D721Med (cell line): ENCODE measurements around the gene ASB12.

Source experiments
- DNase-seq: peaks from one replicate; pipeline ENCODE4 v3.0.0; 2011; ENCODE audit warnings: low spot score; ENCODE audit not compliant: insufficient read length
- FAIRE-seq: peaks from 2 replicates; lab custom pipeline; 2011; peaks lifted over from hg19 to GRCh38; lab: Jason Lieb, UNC
- TF ChIP-seq, protein P1 (sequence below): IDR thresholded peaks from 2 replicates; pipeline ENCODE4 v1.5.1; 2012; ENCODE audit warnings: mild to moderate bottlenecking, control low read depth; ENCODE audit not compliant: insufficient read depth; ENCODE audit errors: missing control alignments

The ASB12 gene

DNA sequence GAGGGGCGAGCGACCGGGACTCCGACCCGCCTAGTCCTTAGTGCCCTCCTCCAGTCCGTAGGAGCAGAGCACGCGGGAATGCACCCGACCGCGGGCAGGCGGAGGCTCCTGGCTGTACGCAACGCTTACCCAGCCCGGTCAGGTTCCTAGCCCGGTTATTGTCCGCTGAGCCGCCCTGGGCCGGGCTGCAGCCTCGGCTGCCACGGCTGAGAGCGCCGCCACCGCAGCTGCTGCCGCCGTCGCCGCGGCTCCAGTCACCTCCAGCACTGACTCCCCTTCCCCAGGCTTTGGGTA, 25.0 kb downstream of the ASB12 start, which contains the start of gene AMER1:
Gene AMER1 (minus strand): TSS at position 268 of the 294 bp plus-strand sequence. CDS start 12,422 bp downstream, outside the sequence.
- no peak for FAIRE-seq
- DNase-seq: no peak
- TF ChIP-seq, protein P1, sequence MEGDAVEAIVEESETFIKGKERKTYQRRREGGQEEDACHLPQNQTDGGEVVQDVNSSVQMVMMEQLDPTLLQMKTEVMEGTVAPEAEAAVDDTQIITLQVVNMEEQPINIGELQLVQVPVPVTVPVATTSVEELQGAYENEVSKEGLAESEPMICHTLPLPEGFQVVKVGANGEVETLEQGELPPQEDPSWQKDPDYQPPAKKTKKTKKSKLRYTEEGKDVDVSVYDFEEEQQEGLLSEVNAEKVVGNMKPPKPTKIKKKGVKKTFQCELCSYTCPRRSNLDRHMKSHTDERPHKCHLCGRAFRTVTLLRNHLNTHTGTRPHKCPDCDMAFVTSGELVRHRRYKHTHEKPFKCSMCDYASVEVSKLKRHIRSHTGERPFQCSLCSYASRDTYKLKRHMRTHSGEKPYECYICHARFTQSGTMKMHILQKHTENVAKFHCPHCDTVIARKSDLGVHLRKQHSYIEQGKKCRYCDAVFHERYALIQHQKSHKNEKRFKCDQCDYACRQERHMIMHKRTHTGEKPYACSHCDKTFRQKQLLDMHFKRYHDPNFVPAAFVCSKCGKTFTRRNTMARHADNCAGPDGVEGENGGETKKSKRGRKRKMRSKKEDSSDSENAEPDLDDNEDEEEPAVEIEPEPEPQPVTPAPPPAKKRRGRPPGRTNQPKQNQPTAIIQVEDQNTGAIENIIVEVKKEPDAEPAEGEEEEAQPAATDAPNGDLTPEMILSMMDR: no peak

DNA sequence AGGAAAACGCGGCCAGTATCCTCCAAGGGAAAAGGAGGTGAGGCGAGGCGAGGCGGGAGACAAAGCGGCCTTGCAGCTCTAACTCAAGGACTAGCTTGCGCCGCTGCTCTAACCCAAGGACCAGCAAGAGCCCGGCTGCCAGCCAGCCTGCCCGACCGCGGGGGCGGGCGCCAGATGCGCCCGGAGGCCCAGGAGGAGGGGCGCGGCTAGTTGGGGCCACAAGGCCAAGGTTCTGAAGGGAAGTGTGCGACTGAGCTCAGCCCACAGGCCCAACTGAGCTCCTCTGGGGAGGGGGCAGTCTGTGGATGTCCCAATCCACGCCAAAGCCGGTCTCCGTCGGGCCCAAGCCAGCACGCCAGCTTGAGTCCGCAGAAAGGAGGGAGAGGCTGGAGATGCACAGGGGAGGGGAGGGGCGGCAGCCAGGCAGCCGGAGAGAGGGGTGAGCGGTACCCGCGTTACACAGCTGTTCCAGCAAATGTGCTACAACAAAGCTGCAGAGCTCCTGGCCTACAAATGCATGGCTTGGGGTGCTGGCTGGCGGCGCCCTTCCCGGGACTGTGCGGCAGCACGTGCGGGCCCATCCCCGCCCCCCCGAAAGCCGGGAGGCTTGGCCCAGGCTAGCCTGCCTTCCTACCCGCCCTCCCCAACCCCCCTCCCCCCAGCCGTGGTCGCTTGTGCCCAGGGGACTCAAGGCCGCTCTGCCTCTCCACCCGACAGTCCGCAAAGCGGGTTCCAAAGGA, 25.5 kb downstream of the ASB12 start:
- TF ChIP-seq, protein P1: no peak
- no peak for FAIRE-seq
- DNase-seq: no peak

DNA sequence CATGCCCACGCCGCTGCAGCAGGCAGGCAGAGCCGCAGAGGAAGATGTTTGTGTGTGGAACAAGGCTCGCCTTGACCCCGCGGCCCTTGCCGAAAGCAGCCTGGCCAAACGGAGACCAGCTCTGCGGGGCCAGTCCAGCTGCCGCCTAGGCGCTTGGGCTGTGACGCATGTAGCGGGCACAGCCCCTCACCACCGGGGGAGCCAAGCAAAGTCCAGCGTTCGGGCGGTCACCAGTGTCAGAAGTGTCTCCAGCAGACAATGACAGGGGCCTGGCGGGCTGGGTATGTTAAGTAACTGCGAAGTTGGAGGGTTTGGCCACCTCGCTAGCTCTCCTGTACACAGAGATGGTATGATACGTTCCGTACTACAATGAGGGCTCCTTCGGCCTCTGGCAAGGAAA, 26.2 kb downstream of the ASB12 start:
- FAIRE-seq (no peak), DNase-seq (no peak)
- TF ChIP-seq, protein P1: no peak

DNA sequence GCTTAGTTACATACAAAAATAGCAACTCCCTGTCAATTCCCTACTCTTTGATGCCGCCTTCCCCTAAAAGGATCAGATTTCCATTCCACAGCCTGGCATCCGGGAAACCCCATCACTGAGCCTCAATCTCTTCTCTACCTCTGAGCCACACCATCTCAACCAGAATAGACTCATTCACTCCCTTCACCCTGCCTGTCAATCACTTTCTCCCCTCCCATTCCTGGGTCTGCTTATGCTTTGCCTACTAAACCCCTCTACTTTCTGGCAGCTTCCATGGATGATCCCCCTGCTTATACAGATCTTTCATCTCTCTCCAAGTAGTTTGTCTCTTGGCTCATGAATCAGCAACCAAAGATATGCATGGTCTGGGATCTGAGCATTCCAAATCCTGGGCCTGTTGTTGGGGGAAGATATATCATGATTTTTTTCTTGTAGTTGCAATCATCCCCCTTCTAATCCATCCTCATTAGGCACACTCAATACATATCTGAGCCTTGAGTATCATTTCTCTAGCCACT, 27.5 kb downstream of the ASB12 start:
- TF ChIP-seq, protein P1: no peak
- DNase-seq (no peak), FAIRE-seq (no peak)

DNA sequence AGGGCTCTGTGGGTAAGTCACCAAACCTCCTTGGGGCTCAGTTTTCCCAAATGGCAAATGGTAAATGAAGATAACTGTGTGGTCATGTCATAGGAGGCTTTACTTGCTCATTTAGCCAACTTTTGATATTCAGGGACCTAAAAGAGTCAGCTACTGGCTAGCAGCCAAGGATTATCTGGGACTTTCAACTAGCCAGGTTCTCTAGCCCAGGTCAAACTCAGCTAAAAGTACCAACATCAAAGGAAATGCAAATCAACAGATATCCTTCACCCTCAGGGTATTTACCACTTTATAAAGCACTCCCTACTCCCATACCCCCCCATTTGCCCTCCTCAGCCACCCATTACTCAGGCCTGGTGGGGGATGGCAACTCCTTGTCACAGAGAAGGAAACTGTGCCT, 32.4 kb downstream of the ASB12 start:
- FAIRE-seq (no peak), DNase-seq (no peak)
- TF ChIP-seq, protein P1: no peak

DNA sequence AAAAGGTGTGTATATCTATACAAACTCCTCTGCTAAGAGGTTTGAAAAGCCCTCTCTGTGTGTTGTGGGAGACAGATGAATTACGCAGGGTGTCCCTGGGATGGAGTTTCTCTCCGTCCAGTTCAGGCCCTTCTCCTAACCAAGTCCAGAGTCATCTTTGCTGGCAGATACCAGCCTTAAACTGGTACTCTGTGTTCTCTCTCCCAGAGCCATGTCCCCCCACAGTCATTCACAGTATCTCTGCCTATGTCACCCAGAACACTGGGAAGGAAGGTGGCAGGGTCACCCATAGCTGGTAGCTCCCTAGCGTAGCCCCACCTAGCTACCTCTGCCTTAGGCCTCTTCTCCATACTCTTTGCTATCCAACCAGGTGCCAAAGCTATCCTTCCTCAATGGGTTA, 33.8 kb downstream of the ASB12 start:
- TF ChIP-seq, protein P1: no peak
- FAIRE-seq (no peak), DNase-seq (no peak)

DNA sequence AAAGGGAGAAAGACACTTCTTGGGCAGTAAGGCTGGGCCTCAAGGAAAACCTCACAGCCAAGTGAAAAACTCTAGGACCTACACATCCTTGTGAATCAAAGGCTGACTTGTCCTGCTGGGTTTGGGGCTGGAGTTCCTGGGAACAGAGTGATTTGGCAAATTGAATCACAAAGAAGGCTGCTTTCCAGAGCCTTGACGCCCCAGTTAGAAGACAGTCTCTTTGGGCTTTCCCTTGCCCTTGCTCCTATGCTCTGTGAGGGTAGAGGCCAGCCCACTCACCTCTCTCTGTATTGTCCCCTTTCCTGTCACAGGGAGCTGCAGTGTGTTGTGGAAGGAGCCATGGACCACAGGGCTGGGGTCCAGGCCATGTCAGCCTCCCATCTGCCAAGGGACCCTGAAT, 34.5 kb downstream of the ASB12 start:
- TF ChIP-seq, protein P1: no peak
- DNase-seq: no peak
- FAIRE-seq: no peak
